Neural crest cell (in vitro differentiated cells): ENCODE measurements around the gene ZNF280C. TPM values are rescaled to one million over a fixed set of nuclear protein-coding genes. Genes with fewer than 3 reads are reported as not detected.

Experiments used
- DNase-seq: peaks from one replicate; pipeline ENCODE4 v3.0.0; 2021; ENCODE audit warnings: low read depth, mixed read lengths, low spot score
- H3K27ac Mint-ChIP-seq: one replicate; pipeline ENCODE4 v1.8.0; 2021; ENCODE audit warnings: mild to moderate bottlenecking, mixed read lengths; ENCODE audit not compliant: unreplicated experiment
- H3K27me3 Mint-ChIP-seq: 2 replicates; pipeline ENCODE4 v1.8.0; 2021; ENCODE audit warnings: low read depth, mild to moderate bottlenecking, mixed read lengths
- H3K36me3 Mint-ChIP-seq: 2 replicates; pipeline ENCODE4 v1.8.0; 2021; ENCODE audit warnings: low read depth, mild to moderate bottlenecking, mixed read lengths
- H3K4me1 Mint-ChIP-seq: 2 replicates; pipeline ENCODE4 v1.8.0; 2021; ENCODE audit warnings: mixed read lengths
- H3K4me3 Mint-ChIP-seq: one replicate; pipeline ENCODE4 v1.8.0; 2021; ENCODE audit warnings: mild to moderate bottlenecking, mixed read lengths
- H3K9me3 Mint-ChIP-seq: 2 replicates; pipeline ENCODE4 v1.8.0; 2021; ENCODE audit warnings: mixed read lengths
- CTCF ChIP-seq: fragments of 200-600 bp; sonication (generic); conservative IDR thresholded peaks from 2 replicates; pipeline ENCODE4 v1.5.0; 2021; ENCODE audit warnings: antibody characterized with exemption, mild to moderate bottlenecking
- total RNA-seq: library from RNA; stranded (reverse); gene quantifications from 2 replicates; pipeline ENCODE4 v1.2.1, GENCODE V29; 2021

The ZNF280C gene
- total RNA-seq, 1 donor from 2014 or later, result 21.8 TPM

DNA sequence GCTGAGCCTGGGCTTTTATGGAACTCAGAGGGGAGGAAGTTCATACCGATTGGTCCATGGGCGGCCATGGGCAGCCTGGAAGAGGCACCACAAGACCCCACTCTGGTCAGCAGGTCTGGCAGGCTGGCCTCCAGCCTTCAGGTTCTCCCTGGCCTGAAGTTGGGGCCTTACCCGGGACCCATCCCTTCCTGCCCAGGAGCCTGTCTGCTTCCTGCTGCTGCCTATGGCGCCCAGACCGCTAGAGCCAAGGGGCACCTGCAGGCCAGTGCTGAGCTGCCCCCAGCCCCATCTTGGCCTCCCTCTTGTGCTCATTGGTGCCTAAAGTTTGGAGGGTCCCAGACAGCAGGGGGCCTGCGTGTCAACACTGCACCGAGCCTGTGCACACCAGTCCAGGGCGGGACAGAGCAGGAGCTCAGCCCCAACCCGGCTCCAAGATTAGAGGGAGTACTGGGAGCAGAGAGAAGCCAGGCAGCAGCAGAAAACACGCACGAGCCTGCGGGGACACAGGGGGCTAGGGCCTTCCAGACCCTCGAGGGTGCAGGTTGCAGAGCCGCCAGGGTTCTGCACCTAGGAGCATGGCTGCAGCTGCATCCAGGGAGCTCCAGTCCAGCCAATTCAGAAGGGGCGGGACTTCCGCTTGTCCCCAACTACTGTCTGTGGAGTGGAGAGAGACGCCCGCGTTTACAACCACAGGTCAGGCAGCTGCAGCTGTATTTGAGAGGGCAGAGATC is 30.7 kb upstream of the ZNF280C start:
- peaks cover 4% of the 10 kb centered on the region for H3K4me1 Mint-ChIP-seq
- DNase-seq, result no peak
- TF ChIP-seq CTCF, result no peak
- no peaks in the 10 kb centered on the region for H3K27me3 Mint-ChIP-seq
- no peak overlapping the region for H3K27ac Mint-ChIP-seq
- no peak overlapping the region for H3K4me3 Mint-ChIP-seq
- H3K36me3 Mint-ChIP-seq, result no peaks in the 10 kb centered on the region
- peaks cover 11% of the 10 kb centered on the region for H3K9me3 Mint-ChIP-seq

GRCh38 chrX:130296743-130297142 is 28.0 kb upstream of the ZNF280C start:
- peaks cover 8% of the 10 kb centered on the region for H3K9me3 Mint-ChIP-seq
- no peak overlapping the region for H3K27ac Mint-ChIP-seq
- no peaks in the 10 kb centered on the region for H3K27me3 Mint-ChIP-seq
- DNase-seq, result no peak
- H3K4me1 Mint-ChIP-seq, result peaks cover 4% of the 10 kb centered on the region
- no peaks in the 10 kb centered on the region for H3K36me3 Mint-ChIP-seq
- TF ChIP-seq CTCF, result no peak
- no peak overlapping the region for H3K4me3 Mint-ChIP-seq

DNA sequence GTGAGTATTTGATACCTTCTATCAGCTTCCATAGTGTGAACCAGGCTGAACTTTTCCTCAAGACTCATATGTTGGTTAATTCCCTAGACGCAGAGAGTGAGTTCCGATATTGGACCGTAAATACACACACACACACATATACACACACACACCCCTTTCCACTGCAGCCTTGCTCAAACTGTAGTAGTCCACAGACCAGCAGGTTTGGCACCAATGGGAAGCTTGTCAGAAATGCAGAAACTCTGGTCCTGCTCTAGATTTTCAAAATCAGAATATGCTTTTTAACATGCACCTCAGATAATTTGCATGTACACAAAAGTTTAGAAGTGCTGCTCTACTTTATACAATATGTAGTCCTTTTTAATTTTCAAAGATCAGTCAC is 27.6 kb upstream of the ZNF280C start:
- Mint-ChIP-seq H3K9me3 (peaks cover 4% of the 10 kb centered on the region), H3K27ac (no peak overlapping the region), H3K36me3 (no peaks in the 10 kb centered on the region), H3K4me3 (no peak overlapping the region), H3K27me3 (no peaks in the 10 kb centered on the region), H3K4me1 (peaks cover 4% of the 10 kb centered on the region)
- no peak for DNase-seq
- TF ChIP-seq CTCF, result no peak

- Mint-ChIP-seq H3K27ac (no peak overlapping the region), H3K9me3 (peaks cover 4% of the 10 kb centered on the region), H3K4me1 (peaks cover 4% of the 10 kb centered on the region), H3K27me3 (no peaks in the 10 kb centered on the region), H3K4me3 (no peak overlapping the region), H3K36me3 (no peaks in the 10 kb centered on the region)
- no peak for TF ChIP-seq CTCF
- DNase-seq, result no peak
Observed at GRCh38 chrX:130295519-130296296, 27.0 kb upstream of the ZNF280C start.

DNA sequence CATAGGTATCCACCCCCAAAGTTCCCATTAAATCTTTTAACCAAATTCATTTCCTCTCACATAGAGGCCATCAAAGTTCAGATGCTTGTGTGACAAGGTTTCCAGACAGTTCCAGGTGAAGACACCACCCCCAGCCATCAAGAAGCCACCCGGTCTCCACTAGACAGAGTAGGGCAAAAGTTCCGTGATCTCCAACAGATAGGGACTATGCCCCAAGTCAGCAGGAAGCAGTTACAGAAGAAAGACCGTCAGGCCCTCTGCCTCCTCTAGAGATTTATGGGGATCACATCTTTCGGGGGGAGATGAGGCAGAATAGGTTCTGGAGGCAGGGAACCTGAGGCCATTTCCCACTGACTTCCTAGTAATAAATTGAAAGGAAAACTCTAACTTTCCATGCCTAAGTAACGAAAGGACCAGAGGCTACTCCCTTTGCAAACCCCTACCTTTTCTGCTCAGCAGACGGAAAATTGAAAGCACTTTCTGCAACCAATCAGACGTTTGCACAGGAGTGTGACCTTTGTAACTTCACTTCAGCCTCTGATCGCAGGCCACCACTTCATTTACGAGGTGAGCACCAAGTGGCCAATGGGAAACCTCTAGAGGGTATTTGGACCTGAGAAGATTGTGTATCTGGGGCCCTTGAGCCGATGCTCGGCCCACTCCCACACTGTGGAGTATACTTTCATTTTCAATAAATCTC is 18.5 kb upstream of the ZNF280C start:
- no peak for TF ChIP-seq CTCF
- Mint-ChIP-seq H3K4me3 (no peak overlapping the region), H3K9me3 (peaks cover 9% of the 10 kb centered on the region), H3K27me3 (no peaks in the 10 kb centered on the region), H3K36me3 (no peaks in the 10 kb centered on the region), H3K4me1 (no peaks in the 10 kb centered on the region), H3K27ac (no peak overlapping the region)
- DNase-seq, result no peak
